ENCODE data around the gene KRT4. TPM values are rescaled to one million over a fixed set of nuclear protein-coding genes. Genes with fewer than 3 reads are reported as not detected.

The KRT4 gene
- total and polyA plus RNA-seq, 2 experiments from 2014 or later: not detected

DNA sequence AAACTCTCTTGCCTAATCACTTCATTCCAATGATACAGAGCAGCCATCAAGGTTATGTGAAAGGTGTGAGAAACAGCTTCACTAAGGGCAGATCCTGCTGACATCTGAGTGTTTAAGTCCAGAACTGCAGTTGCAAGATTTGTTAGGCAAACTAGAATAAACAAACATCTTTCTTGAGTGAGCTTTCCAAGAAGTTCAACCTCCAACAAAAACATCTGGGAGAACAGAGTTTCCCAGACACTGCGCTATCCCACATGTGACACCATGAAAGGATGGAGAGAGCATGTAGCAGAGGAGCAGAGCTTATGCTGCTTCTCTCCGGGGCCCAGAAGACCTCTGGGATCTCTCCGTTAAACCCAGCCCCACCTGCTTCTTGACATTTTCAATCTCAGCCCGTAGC, 42.4 kb downstream of the KRT4 start:
- no peak for DNase-seq (ENCODE audit: low read depth in 1 of 2, low spot score in 1 of 2)

GRCh38 chr12:52771088-52771487, 42.8 kb downstream of the KRT4 start:
- Histone ChIP-seq H3K27ac (no peak overlapping the region), H3K36me3 (no peaks in the 10 kb centered on the region), H3K4me1 (ENCODE audit: low read depth) (no peaks in the 10 kb centered on the region), H3K27me3 (peaks cover 25% of the 10 kb centered on the region), H3K4me3 (no peak overlapping the region), H3K9me3 (ENCODE audit: low read depth) (no peaks in the 10 kb centered on the region)
- DNase-seq (ENCODE audit: low read depth in 1 of 2, low spot score in 1 of 2): no peak
- TF ChIP-seq CTCF (IDR thresholded peaks at IDR 0.05; ENCODE audit: low read depth, low read length): no peak

More for the DNA sequence above, 42.4 kb downstream of the KRT4 start:
- peaks cover 26% of the 10 kb centered on the region for H3K27me3 ChIP-seq
- TF ChIP-seq CTCF (IDR thresholded peaks at IDR 0.05; ENCODE audit: low read depth, low read length): no peak
- H3K27ac ChIP-seq: no peak overlapping the region
- no peaks in the 10 kb centered on the region for H3K9me3 ChIP-seq (ENCODE audit: low read depth)
- H3K4me3 ChIP-seq: no peak overlapping the region
- no peaks in the 10 kb centered on the region for H3K4me1 ChIP-seq (ENCODE audit: low read depth)
- no peaks in the 10 kb centered on the region for H3K36me3 ChIP-seq

- no peak for TF ChIP-seq CTCF (IDR thresholded peaks at IDR 0.05; ENCODE audit: low read depth, low read length)
- DNase-seq (ENCODE audit: low read depth in 1 of 2, low spot score in 1 of 2): no peak
Observed at GRCh38 chr12:52769946-52770345, 44.0 kb downstream of the KRT4 start.

GRCh38 chr12:52769354-52769753, 44.6 kb downstream of the KRT4 start:
- Histone ChIP-seq H3K27ac (no peak overlapping the region), H3K27me3 (peaks cover 13% of the 10 kb centered on the region), H3K36me3 (no peaks in the 10 kb centered on the region), H3K4me3 (no peak overlapping the region), H3K9me3 (ENCODE audit: low read depth) (no peaks in the 10 kb centered on the region), H3K4me1 (ENCODE audit: low read depth) (no peaks in the 10 kb centered on the region)
- no peak for DNase-seq (ENCODE audit: low read depth in 1 of 2, low spot score in 1 of 2)
- TF ChIP-seq CTCF (IDR thresholded peaks at IDR 0.05; ENCODE audit: low read depth, low read length): no peak

More at GRCh38 chr12:52769946-52770345, 44.0 kb downstream of the KRT4 start:
- no peak overlapping the region for H3K4me3 ChIP-seq
- H3K36me3 ChIP-seq: no peaks in the 10 kb centered on the region
- no peaks in the 10 kb centered on the region for H3K9me3 ChIP-seq (ENCODE audit: low read depth)
- H3K27me3 ChIP-seq: peaks cover 14% of the 10 kb centered on the region
- H3K27ac ChIP-seq: no peak overlapping the region
- H3K4me1 ChIP-seq (ENCODE audit: low read depth): no peaks in the 10 kb centered on the region

DNA sequence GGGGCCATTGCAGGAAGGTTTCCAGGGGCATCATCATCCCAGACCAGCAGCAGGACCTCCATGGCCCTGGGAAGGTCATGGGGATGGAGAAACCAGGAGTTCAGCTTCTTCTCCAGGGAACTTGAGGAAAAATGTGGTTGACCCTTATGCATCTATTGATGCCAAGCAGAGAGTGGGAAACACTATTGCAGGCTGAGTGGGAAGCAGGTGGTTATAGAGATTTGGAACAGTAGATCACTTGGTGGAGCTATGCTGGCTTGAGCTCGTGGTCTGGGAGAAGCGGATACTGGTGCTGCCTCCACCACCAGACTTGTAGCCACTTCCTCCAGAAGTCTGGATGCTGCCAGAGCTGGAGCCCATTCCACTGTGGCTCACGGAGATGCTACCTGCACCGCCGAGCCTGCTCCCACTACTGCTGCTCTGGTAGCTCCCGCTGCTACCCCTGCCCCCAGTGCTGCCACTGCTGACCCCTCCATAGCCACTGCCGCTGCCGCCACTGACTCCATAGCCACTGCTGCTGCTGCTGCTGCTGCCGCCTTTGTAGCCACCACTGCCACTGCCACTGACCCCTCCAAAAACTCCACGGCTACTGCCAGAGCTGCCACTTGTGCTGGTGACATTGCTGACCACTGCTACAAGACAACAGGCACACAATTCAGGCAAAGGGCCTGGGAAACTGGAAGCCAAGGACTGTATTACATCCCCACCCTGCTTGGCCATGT, 45.3 kb downstream of the KRT4 start:
- TF ChIP-seq CTCF (IDR thresholded peaks at IDR 0.05; ENCODE audit: low read depth, low read length): no peak
- no peaks in the 10 kb centered on the region for H3K36me3 ChIP-seq

More for the DNA sequence above, 45.3 kb downstream of the KRT4 start:
- no peak for DNase-seq (ENCODE audit: low read depth in 1 of 2, low spot score in 1 of 2)
- Histone ChIP-seq H3K4me3 (no peak overlapping the region), H3K27me3 (peaks cover 7% of the 10 kb centered on the region), H3K27ac (no peak overlapping the region), H3K9me3 (ENCODE audit: low read depth) (no peaks in the 10 kb centered on the region), H3K4me1 (ENCODE audit: low read depth) (no peaks in the 10 kb centered on the region)
